Calu3 (cell line): ENCODE results near the gene KIF6. TPM values are rescaled to one million over a fixed set of nuclear protein-coding genes. Genes with fewer than 3 reads are reported as not detected.

Experiments
- Bru-seq: library from RNA; stranded (reverse); fragments of 400-500 nt; gene quantifications from one replicate; lab custom pipeline; 2021; lab: Mats Ljungman, UMichigan
- BruChase-seq, 2 experiments: library from RNA; stranded (reverse); fragments of 400-500 nt; gene quantifications; one replicate each; lab custom pipeline; 2021; lab: Mats Ljungman, UMichigan
- BruUV-seq: library from RNA; stranded (reverse); fragments of 400-500 nt; replicated peaks from 2 replicates; lab custom pipeline; 2021; lab: Mats Ljungman, UMichigan
- CTCF ChIA-PET: fragments of 300-600 bp; sonication (Branson Sonifier 250); formaldehyde crosslinking; loops from one replicate; lab custom pipeline; 2022; ENCODE audit warnings: antibody characterized with exemption; lab: Charles Lee
- DNase-seq: peaks from one replicate; pipeline ENCODE4 v3.0.0; 2022
- H3K27ac Mint-ChIP-seq: one replicate; pipeline ENCODE4 v1.8.0; 2022; ENCODE audit warnings: mixed read lengths; ENCODE audit not compliant: unreplicated experiment
- H3K27me3 Mint-ChIP-seq: one replicate; pipeline ENCODE4 v1.8.0; 2022; ENCODE audit warnings: mixed read lengths; ENCODE audit not compliant: unreplicated experiment
- H3K36me3 Mint-ChIP-seq: one replicate; pipeline ENCODE4 v1.8.0; 2022; ENCODE audit warnings: mild to moderate bottlenecking, moderate library complexity, mixed read lengths; ENCODE audit not compliant: insufficient read depth, unreplicated experiment
- H3K4me1 Mint-ChIP-seq: one replicate; pipeline ENCODE4 v1.8.0; 2022; ENCODE audit warnings: mild to moderate bottlenecking, low read depth, mixed read lengths; ENCODE audit not compliant: unreplicated experiment
- H3K4me3 Mint-ChIP-seq: one replicate; pipeline ENCODE4 v1.8.0; 2022; ENCODE audit warnings: mild to moderate bottlenecking, low read depth, moderate library complexity, mixed read lengths; ENCODE audit not compliant: unreplicated experiment
- H3K9me3 Mint-ChIP-seq: one replicate; pipeline ENCODE4 v1.8.0; 2022; ENCODE audit warnings: low read depth, mixed read lengths; ENCODE audit not compliant: unreplicated experiment
- intact Hi-C: fragments of 100-400 bp; cut with micrococcal nuclease; formaldehyde crosslinking; loops from one replicate; pipeline ENCODE4 v1.10.0; 2022; ENCODE audit not compliant: unreplicated experiment
- long read RNA-seq: library from polyadenylated mRNA; stranded (forward); transcript quantifications from one replicate; pipeline ENCODE4 v2.0.0, GENCODE V29; 2022
- total RNA-seq: library from RNA; stranded (reverse); gene quantifications from 2 replicates; pipeline ENCODE4 v1.2.3, GENCODE V29; 2022
- TF ChIP-seq, protein P1 (sequence below): fragments of 200-600 bp; IDR thresholded peaks from one replicate; pipeline ENCODE4 v1.8.0; 2022; ENCODE audit warnings: antibody characterized with exemption; ENCODE audit not compliant: unreplicated experiment

KIF6 gene
- total RNA-seq (0.45 TPM in 1 of 2 replicates, not detected in the other), Bru-seq, nascent RNA (percentile 9 among the genes with signal in this experiment), BruChase-seq, experiment 1, labeled RNA remaining after a 6-hour chase (percentile 4 among the genes with signal in this experiment), BruChase-seq, experiment 2, labeled RNA remaining after a 2-hour chase (percentile 3 among the genes with signal in this experiment)
- long read RNA-seq, result 0 reads

- CTCF ChIA-PET, result no interaction called here
- DNase-seq, result peak; percentile 31
- H3K27ac Mint-ChIP-seq, result no peak within 1 kb of the TSS
- H3K9me3 Mint-ChIP-seq, result no peaks in the 10 kb centered on the region
- H3K27me3 Mint-ChIP-seq, result no peaks in the 10 kb centered on the region
- H3K4me3 Mint-ChIP-seq, result no peak within 1 kb of the TSS
- no peaks in the 10 kb centered on the region for H3K36me3 Mint-ChIP-seq
- intact Hi-C loops, result no loop called here
- BruUV-seq, result no TSS peak
- H3K4me1 Mint-ChIP-seq, result no peaks in the 10 kb centered on the region
- TF ChIP-seq, protein P1, sequence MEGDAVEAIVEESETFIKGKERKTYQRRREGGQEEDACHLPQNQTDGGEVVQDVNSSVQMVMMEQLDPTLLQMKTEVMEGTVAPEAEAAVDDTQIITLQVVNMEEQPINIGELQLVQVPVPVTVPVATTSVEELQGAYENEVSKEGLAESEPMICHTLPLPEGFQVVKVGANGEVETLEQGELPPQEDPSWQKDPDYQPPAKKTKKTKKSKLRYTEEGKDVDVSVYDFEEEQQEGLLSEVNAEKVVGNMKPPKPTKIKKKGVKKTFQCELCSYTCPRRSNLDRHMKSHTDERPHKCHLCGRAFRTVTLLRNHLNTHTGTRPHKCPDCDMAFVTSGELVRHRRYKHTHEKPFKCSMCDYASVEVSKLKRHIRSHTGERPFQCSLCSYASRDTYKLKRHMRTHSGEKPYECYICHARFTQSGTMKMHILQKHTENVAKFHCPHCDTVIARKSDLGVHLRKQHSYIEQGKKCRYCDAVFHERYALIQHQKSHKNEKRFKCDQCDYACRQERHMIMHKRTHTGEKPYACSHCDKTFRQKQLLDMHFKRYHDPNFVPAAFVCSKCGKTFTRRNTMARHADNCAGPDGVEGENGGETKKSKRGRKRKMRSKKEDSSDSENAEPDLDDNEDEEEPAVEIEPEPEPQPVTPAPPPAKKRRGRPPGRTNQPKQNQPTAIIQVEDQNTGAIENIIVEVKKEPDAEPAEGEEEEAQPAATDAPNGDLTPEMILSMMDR, result no peak
Observed at GRCh38 chr6:39724787-39725631, at the start of gene KIF6. TSS of gene KIF6 (minus strand) at chr6:39725408. CDS start at chr6:39725310, 98 bp downstream.

GRCh38 chr6:39773782-39774181 is 48.6 kb upstream of the KIF6 start:
- CTCF ChIA-PET, result no interaction called here
- no peak overlapping the region for H3K27ac Mint-ChIP-seq
- H3K36me3 Mint-ChIP-seq, result no peaks in the 10 kb centered on the region
- no peak for DNase-seq
- intact Hi-C loops, result no loop called here
- no TSS peak for BruUV-seq
- H3K27me3 Mint-ChIP-seq, result peaks cover 22% of the 10 kb centered on the region
- no peaks in the 10 kb centered on the region for H3K9me3 Mint-ChIP-seq
- TF ChIP-seq, protein P1, result no peak
- no peaks in the 10 kb centered on the region for H3K4me1 Mint-ChIP-seq
- H3K4me3 Mint-ChIP-seq, result no peak overlapping the region

GRCh38 chr6:39772559-39773273 is 47.5 kb upstream of the KIF6 start:
- DNase-seq, result no peak
- Mint-ChIP-seq H3K9me3 (no peaks in the 10 kb centered on the region), H3K27ac (no peak overlapping the region), H3K27me3 (peaks cover 11% of the 10 kb centered on the region), H3K4me3 (no peak overlapping the region), H3K36me3 (no peaks in the 10 kb centered on the region), H3K4me1 (no peaks in the 10 kb centered on the region)
- BruUV-seq, result no TSS peak
- intact Hi-C loops, result no loop called here
- CTCF ChIA-PET, result interaction anchor here (0.6 kb wide), 1 partner anchor 885 kb away, joined by 4 read pairs; no protein-coding TSS in a partner anchor
- TF ChIP-seq, protein P1, result no peak

DNA sequence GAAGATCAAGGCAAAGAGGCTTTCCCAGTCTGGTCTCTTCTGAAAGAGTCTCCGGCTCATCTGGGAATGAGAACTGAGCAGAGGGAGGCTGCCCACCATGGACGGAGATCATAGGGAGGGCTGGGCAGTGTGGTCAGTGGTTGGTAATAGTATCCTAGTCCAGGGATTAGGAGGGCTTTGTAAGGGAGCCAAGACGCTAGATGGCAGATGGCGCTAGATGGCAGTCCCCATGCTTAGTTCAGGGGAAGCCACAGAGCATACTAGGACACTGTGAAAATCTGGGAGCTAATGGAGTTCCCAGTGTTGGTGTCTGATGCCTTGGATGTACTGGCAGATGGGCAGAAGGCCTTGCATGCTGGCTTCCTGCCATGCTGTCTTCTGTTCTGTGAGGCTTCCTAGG is 45.2 kb upstream of the KIF6 start:
- H3K4me3 Mint-ChIP-seq, result no peak overlapping the region
- BruUV-seq, result no TSS peak
- CTCF ChIA-PET, result no interaction called here
- H3K9me3 Mint-ChIP-seq, result no peaks in the 10 kb centered on the region
- TF ChIP-seq, protein P1, result no peak
- no peak for DNase-seq
- H3K4me1 Mint-ChIP-seq, result no peaks in the 10 kb centered on the region
- intact Hi-C loops, result no loop called here
- no peaks in the 10 kb centered on the region for H3K27me3 Mint-ChIP-seq
- H3K36me3 Mint-ChIP-seq, result no peaks in the 10 kb centered on the region
- no peak overlapping the region for H3K27ac Mint-ChIP-seq
